Measurements from ENCODE around the gene ICAM1. TPM values are rescaled to one million over a fixed set of nuclear protein-coding genes. Genes with fewer than 3 reads are reported as not detected.

The ICAM1 gene
- total and polyA plus RNA-seq, 2 of the 13 experiments (the other 11 are each of a cell fraction or from before 2014, with no cell fraction given), result 37.9 to 98.4 TPM

DNA sequence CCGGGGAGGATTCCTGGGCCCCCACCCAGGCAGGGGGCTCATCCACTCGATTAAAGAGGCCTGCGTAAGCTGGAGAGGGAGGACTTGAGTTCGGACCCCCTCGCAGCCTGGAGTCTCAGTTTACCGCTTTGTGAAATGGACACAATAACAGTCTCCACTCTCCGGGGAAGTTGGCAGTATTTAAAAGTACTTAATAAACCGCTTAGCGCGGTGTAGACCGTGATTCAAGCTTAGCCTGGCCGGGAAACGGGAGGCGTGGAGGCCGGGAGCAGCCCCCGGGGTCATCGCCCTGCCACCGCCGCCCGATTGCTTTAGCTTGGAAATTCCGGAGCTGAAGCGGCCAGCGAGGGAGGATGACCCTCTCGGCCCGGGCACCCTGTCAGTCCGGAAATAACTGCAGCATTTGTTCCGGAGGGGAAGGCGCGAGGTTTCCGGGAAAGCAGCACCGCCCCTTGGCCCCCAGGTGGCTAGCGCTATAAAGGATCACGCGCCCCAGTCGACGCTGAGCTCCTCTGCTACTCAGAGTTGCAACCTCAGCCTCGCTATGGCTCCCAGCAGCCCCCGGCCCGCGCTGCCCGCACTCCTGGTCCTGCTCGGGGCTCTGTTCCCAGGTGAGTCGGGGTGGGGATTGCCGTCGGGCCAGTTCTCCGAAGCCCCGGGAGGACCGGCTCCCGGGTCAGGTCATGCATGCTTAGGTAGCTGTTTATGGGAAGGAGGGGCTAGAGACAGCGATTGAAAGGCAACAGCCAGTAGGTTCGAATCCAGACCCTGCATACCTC lies at the start of gene ICAM1 (continued):
- no peak for TF ChIP-seq EZH2 (conservative IDR thresholded peaks at IDR 0.05; ENCODE audit: low read depth, low read length)
- TF ChIP-seq ZNF496 (CRISPR knock-in tag; IDR thresholded peaks at IDR 0.05; ENCODE audit: insufficient replicate concordance), result no peak
- TF ChIP-seq NCOA2 (CRISPR knock-in tag; IDR thresholded peaks at IDR 0.05), result peak; percentile 93
- TF ChIP-seq, protein P1, sequence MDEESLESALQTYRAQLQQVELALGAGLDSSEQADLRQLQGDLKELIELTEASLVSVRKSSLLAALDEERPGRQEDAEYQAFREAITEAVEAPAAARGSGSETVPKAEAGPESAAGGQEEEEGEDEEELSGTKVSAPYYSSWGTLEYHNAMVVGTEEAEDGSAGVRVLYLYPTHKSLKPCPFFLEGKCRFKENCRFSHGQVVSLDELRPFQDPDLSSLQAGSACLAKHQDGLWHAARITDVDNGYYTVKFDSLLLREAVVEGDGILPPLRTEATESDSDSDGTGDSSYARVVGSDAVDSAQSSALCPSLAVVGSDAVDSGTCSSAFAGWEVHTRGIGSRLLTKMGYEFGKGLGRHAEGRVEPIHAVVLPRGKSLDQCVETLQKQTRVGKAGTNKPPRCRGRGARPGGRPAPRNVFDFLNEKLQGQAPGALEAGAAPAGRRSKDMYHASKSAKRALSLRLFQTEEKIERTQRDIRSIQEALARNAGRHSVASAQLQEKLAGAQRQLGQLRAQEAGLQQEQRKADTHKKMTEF (CRISPR knock-in tag; IDR thresholded peaks at IDR 0.05), result peak; percentile 97
- TF ChIP-seq ZNF431 (CRISPR knock-in tag; IDR thresholded peaks at IDR 0.05; ENCODE audit: borderline replicate concordance, low read depth), result 0 out of 2 replicates have a peak, but pooled peaks have one; percentile 62
- TF ChIP-seq, protein P2, sequence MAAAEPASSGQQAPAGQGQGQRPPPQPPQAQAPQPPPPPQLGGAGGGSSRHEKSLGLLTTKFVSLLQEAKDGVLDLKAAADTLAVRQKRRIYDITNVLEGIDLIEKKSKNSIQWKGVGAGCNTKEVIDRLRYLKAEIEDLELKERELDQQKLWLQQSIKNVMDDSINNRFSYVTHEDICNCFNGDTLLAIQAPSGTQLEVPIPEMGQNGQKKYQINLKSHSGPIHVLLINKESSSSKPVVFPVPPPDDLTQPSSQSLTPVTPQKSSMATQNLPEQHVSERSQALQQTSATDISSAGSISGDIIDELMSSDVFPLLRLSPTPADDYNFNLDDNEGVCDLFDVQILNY (CRISPR knock-in tag; conservative IDR thresholded peaks at IDR 0.05), result no peak
- 0 out of 2 replicates have a peak, but pooled peaks have one; percentile 60 for TF ChIP-seq ZNF678 (CRISPR knock-in tag; IDR thresholded peaks at IDR 0.05)
- TF ChIP-seq, protein P3, sequence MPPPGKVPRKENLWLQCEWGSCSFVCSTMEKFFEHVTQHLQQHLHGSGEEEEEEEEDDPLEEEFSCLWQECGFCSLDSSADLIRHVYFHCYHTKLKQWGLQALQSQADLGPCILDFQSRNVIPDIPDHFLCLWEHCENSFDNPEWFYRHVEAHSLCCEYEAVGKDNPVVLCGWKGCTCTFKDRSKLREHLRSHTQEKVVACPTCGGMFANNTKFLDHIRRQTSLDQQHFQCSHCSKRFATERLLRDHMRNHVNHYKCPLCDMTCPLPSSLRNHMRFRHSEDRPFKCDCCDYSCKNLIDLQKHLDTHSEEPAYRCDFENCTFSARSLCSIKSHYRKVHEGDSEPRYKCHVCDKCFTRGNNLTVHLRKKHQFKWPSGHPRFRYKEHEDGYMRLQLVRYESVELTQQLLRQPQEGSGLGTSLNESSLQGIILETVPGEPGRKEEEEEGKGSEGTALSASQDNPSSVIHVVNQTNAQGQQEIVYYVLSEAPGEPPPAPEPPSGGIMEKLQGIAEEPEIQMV (CRISPR knock-in tag; IDR thresholded peaks at IDR 0.05; ENCODE audit: low read depth), result no peak
- TF ChIP-seq ZNF224 (CRISPR knock-in tag; IDR thresholded peaks at IDR 0.05), result no peak
- TF ChIP-seq, protein P4, sequence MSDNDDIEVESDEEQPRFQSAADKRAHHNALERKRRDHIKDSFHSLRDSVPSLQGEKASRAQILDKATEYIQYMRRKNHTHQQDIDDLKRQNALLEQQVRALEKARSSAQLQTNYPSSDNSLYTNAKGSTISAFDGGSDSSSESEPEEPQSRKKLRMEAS (IDR thresholded peaks at IDR 0.05), result peak; percentile 97
- TF ChIP-seq, protein P5, sequence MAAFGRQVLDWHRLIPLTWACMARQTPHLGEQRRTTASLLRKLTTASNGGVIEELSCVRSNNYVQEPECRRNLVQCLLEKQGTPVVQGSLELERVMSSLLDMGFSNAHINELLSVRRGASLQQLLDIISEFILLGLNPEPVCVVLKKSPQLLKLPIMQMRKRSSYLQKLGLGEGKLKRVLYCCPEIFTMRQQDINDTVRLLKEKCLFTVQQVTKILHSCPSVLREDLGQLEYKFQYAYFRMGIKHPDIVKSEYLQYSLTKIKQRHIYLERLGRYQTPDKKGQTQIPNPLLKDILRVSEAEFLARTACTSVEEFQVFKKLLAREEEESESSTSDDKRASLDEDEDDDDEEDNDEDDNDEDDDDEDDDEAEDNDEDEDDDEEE (CRISPR knock-in tag; IDR thresholded peaks at IDR 0.05), result peak; percentile 76; the same call in 1 of the 2 replicates
- TF ChIP-seq ZNF446 (CRISPR knock-in tag; IDR thresholded peaks at IDR 0.05), result peak; percentile 80; the same call in 1 of the 2 replicates
- TF ChIP-seq, protein P6, sequence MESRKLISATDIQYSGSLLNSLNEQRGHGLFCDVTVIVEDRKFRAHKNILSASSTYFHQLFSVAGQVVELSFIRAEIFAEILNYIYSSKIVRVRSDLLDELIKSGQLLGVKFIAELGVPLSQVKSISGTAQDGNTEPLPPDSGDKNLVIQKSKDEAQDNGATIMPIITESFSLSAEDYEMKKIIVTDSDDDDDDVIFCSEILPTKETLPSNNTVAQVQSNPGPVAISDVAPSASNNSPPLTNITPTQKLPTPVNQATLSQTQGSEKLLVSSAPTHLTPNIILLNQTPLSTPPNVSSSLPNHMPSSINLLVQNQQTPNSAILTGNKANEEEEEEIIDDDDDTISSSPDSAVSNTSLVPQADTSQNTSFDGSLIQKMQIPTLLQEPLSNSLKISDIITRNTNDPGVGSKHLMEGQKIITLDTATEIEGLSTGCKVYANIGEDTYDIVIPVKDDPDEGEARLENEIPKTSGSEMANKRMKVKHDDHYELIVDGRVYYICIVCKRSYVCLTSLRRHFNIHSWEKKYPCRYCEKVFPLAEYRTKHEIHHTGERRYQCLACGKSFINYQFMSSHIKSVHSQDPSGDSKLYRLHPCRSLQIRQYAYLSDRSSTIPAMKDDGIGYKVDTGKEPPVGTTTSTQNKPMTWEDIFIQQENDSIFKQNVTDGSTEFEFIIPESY (CRISPR knock-in tag; IDR thresholded peaks at IDR 0.05), result peak; percentile 66; the same call in 1 of the 2 replicates
- no peak for TF ChIP-seq NFE2L2 (IDR thresholded peaks at IDR 0.05; ENCODE audit: low read length)
- 0 out of 2 replicates have a peak, but pooled peaks have one; percentile 26 for TF ChIP-seq MTA1 (CRISPR knock-in tag; IDR thresholded peaks at IDR 0.05; ENCODE audit: borderline replicate concordance)
- TF ChIP-seq, protein P7, sequence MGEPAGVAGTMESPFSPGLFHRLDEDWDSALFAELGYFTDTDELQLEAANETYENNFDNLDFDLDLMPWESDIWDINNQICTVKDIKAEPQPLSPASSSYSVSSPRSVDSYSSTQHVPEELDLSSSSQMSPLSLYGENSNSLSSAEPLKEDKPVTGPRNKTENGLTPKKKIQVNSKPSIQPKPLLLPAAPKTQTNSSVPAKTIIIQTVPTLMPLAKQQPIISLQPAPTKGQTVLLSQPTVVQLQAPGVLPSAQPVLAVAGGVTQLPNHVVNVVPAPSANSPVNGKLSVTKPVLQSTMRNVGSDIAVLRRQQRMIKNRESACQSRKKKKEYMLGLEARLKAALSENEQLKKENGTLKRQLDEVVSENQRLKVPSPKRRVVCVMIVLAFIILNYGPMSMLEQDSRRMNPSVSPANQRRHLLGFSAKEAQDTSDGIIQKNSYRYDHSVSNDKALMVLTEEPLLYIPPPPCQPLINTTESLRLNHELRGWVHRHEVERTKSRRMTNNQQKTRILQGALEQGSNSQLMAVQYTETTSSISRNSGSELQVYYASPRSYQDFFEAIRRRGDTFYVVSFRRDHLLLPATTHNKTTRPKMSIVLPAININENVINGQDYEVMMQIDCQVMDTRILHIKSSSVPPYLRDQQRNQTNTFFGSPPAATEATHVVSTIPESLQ (CRISPR knock-in tag; conservative IDR thresholded peaks at IDR 0.05), result no peak
- peak; percentile 57; the same call in 1 of the 2 replicates for TF ChIP-seq ZNF776 (CRISPR knock-in tag; IDR thresholded peaks at IDR 0.05)
- no peak for TF ChIP-seq FOXM1 (CRISPR knock-in tag; IDR thresholded peaks at IDR 0.05)
- peak; percentile 83 for TF ChIP-seq SAFB2 (CRISPR knock-in tag; IDR thresholded peaks at IDR 0.05; ENCODE audit: borderline replicate concordance, low read depth)

Data from HepG2 (cell line).